GM08714 (cell line): ENCODE results near the gene ARHGAP11A.

Source experiments
- H3K4me3 ChIP-seq: fragments of 200-500 bp; sonication (Bioruptor generic); 2 replicates; pipeline ENCODE4 v1.5.1; 2014; ENCODE audit warnings: mild to moderate bottlenecking, low read length, inconsistent platforms
- ZNF274 ChIP-seq: IDR thresholded peaks from 2 replicates; pipeline ENCODE4 v1.6.1; 2012; ENCODE audit warnings: mild to moderate bottlenecking, low read depth, low read length

ARHGAP11A gene

GRCh38 chr15:32643907-32644445 is 28.7 kb downstream of the ARHGAP11A start:
- no peak overlapping the region for H3K4me3 ChIP-seq
- TF ChIP-seq ZNF274, result no peak

GRCh38 chr15:32646291-32646690 is 31.0 kb downstream of the ARHGAP11A start:
- no peak overlapping the region for H3K4me3 ChIP-seq
- no peak for TF ChIP-seq ZNF274

- no peak for TF ChIP-seq ZNF274
- no peak overlapping the region for H3K4me3 ChIP-seq
These were observed 34.0 kb downstream of the ARHGAP11A start for GRCh38 chr15:32649342-32649741.

GRCh38 chr15:32651229-32651837 is 36.0 kb downstream of the ARHGAP11A start:
- no peak for TF ChIP-seq ZNF274
- no peak overlapping the region for H3K4me3 ChIP-seq

GRCh38 chr15:32652178-32652577 is 36.9 kb downstream of the ARHGAP11A start:
- no peak overlapping the region for H3K4me3 ChIP-seq
- no peak for TF ChIP-seq ZNF274

- no peak for TF ChIP-seq ZNF274
- H3K4me3 ChIP-seq, result no peak overlapping the region
These were observed 40.8 kb downstream of the ARHGAP11A start for GRCh38 chr15:32656091-32656490.

- no peak for TF ChIP-seq ZNF274
- H3K4me3 ChIP-seq, result no peak overlapping the region
These were observed 41.2 kb downstream of the ARHGAP11A start for GRCh38 chr15:32656496-32656895.

GRCh38 chr15:32657198-32657883 is 42.0 kb downstream of the ARHGAP11A start:
- TF ChIP-seq ZNF274, result no peak
- H3K4me3 ChIP-seq, result no peak overlapping the region

- no peak overlapping the region for H3K4me3 ChIP-seq
- no peak for TF ChIP-seq ZNF274
These were observed 42.6 kb downstream of the ARHGAP11A start for GRCh38 chr15:32657941-32658340.

GRCh38 chr15:32659340-32660155 is 44.2 kb downstream of the ARHGAP11A start:
- H3K4me3 ChIP-seq, result no peak overlapping the region
- no peak for TF ChIP-seq ZNF274

GRCh38 chr15:32663671-32664070 is 48.4 kb downstream of the ARHGAP11A start:
- no peak for TF ChIP-seq ZNF274

GRCh38 chr15:32664796-32665195 is 49.5 kb downstream of the ARHGAP11A start:
- no peak for TF ChIP-seq ZNF274
- no peak overlapping the region for H3K4me3 ChIP-seq

More at GRCh38 chr15:32663671-32664070, 48.4 kb downstream of the ARHGAP11A start:
- H3K4me3 ChIP-seq, result no peak overlapping the region

GRCh38 chr15:32667321-32667720 is 52.0 kb downstream of the ARHGAP11A start:
- no peak overlapping the region for H3K4me3 ChIP-seq
- no peak for TF ChIP-seq ZNF274

GRCh38 chr15:32668942-32669341 is 53.6 kb downstream of the ARHGAP11A start:
- no peak overlapping the region for H3K4me3 ChIP-seq
- no peak for TF ChIP-seq ZNF274
